Measurements from ENCODE around the gene CFAP77. TPM values are rescaled to one million over a fixed set of nuclear protein-coding genes. Genes with fewer than 3 reads are reported as not detected.

Gene CFAP77
- total RNA-seq, 2 experiments from 2014 or later: not detected

- Mint-ChIP-seq H3K36me3 (ENCODE audit: low read depth) (no peaks in the 10 kb centered on the region), H3K9me3 (no peaks in the 10 kb centered on the region), H3K27me3 (peaks cover 74% of the 10 kb centered on the region), H3K27ac (no peak overlapping the region), H3K4me3 (no peak overlapping the region), H3K4me1 (ENCODE audit: low read depth) (peaks cover 24% of the 10 kb centered on the region)
- DNase-seq (no peak), ATAC-seq (ENCODE audit: poor library complexity) (no peak)
- intact Hi-C loops (cut with DNase I, micrococcal nuclease): loop anchor here in 1 of 2 experiments (1.0 kb wide), 1 partner anchor 43 kb away; no protein-coding TSS in a partner anchor
- ChIA-PET CTCF (interaction anchor here (1.3 kb wide), 1 partner anchor 533 kb away, joined by 3 read pairs; no protein-coding TSS in a partner anchor), POLR2A (interaction anchor here (1.2 kb wide), 1 partner anchor 281 kb away, joined by 4 read pairs; no protein-coding TSS in a partner anchor)
- H3K4me1 ChIP-seq (ENCODE audit: insufficient read depth, low read length): peaks cover 29% of the 10 kb centered on the region
- peaks cover 0 to 4% of the 10 kb centered on the region in 2 experiments for H3K9me3 ChIP-seq (ENCODE audit: control insufficient read depth in 1 of 2, insufficient read depth in 1 of 2, low read length in 2 of 2)
- H3K27ac ChIP-seq (ENCODE audit: low read depth in 1 of 2, low read length in 2 of 2): no peak overlapping the region
- H3K36me3 ChIP-seq (ENCODE audit: insufficient read depth, low read length): no peaks in the 10 kb centered on the region
- H3K4me3 ChIP-seq (ENCODE audit: low read length): no peak overlapping the region
- peaks cover 18 to 30% of the 10 kb centered on the region in 2 experiments for H3K27me3 ChIP-seq (ENCODE audit: control insufficient read depth in 1 of 2, insufficient read depth in 2 of 2, low read length in 2 of 2)
- no peak for TF ChIP-seq CTCF (IDR thresholded peaks at IDR 0.05)
Measured at GRCh38 chr9:132488626-132489025, 78.6 kb downstream of the CFAP77 start.

- POLR2A ChIA-PET: no interaction called here
- H3K27ac Mint-ChIP-seq: no peak overlapping the region
Measured at GRCh38 chr9:132489536-132489935, 79.5 kb downstream of the CFAP77 start.

GRCh38 chr9:132494857-132495256 lies 84.8 kb downstream of the CFAP77 start:
- ATAC-seq (ENCODE audit: poor library complexity) (no peak), DNase-seq (no peak)
- H3K27me3 Mint-ChIP-seq: peaks cover 53% of the 10 kb centered on the region
- no peaks in the 10 kb centered on the region for H3K4me1 ChIP-seq (ENCODE audit: insufficient read depth, low read length)
- H3K4me3 ChIP-seq (ENCODE audit: low read length): no peak overlapping the region
- no peak overlapping the region for H3K27ac ChIP-seq (ENCODE audit: low read depth in 1 of 2, low read length in 2 of 2)
- intact Hi-C loops (cut with DNase I, micrococcal nuclease): no loop called here
- H3K27ac Mint-ChIP-seq: no peak overlapping the region
- H3K36me3 ChIP-seq (ENCODE audit: insufficient read depth, low read length): no peaks in the 10 kb centered on the region
- peaks cover 5 to 9% of the 10 kb centered on the region in 2 experiments for H3K27me3 ChIP-seq (ENCODE audit: control insufficient read depth in 1 of 2, insufficient read depth in 2 of 2, low read length in 2 of 2)
- H3K4me1 Mint-ChIP-seq (ENCODE audit: low read depth): no peaks in the 10 kb centered on the region
- H3K9me3 ChIP-seq (ENCODE audit: control insufficient read depth in 1 of 2, insufficient read depth in 1 of 2, low read length in 2 of 2): no peaks in the 10 kb centered on the region
- no peak for TF ChIP-seq CTCF (IDR thresholded peaks at IDR 0.05)
- CTCF ChIA-PET: no interaction called here
- H3K36me3 Mint-ChIP-seq (ENCODE audit: low read depth): no peaks in the 10 kb centered on the region
- no peaks in the 10 kb centered on the region for H3K9me3 Mint-ChIP-seq
- no peak overlapping the region for H3K4me3 Mint-ChIP-seq
- POLR2A ChIA-PET: no interaction called here

More at GRCh38 chr9:132489536-132489935, 79.5 kb downstream of the CFAP77 start:
- H3K27me3 Mint-ChIP-seq: peaks cover 74% of the 10 kb centered on the region
- intact Hi-C loops (cut with DNase I, micrococcal nuclease): no loop called here
- H3K27ac ChIP-seq (ENCODE audit: low read depth in 1 of 2, low read length in 2 of 2): no peak overlapping the region
- peaks cover 24% of the 10 kb centered on the region for H3K4me1 Mint-ChIP-seq (ENCODE audit: low read depth)
- no peaks in the 10 kb centered on the region for H3K9me3 Mint-ChIP-seq
- H3K4me1 ChIP-seq (ENCODE audit: insufficient read depth, low read length): peaks cover 29% of the 10 kb centered on the region
- H3K4me3 Mint-ChIP-seq: no peak overlapping the region
- peaks cover 0 to 4% of the 10 kb centered on the region in 2 experiments for H3K9me3 ChIP-seq (ENCODE audit: control insufficient read depth in 1 of 2, insufficient read depth in 1 of 2, low read length in 2 of 2)
- ATAC-seq (ENCODE audit: poor library complexity) (no peak), DNase-seq (no peak)
- peaks cover 18 to 27% of the 10 kb centered on the region in 2 experiments for H3K27me3 ChIP-seq (ENCODE audit: control insufficient read depth in 1 of 2, insufficient read depth in 2 of 2, low read length in 2 of 2)
- CTCF ChIA-PET: no interaction called here
- no peaks in the 10 kb centered on the region for H3K36me3 ChIP-seq (ENCODE audit: insufficient read depth, low read length)
- H3K4me3 ChIP-seq (ENCODE audit: low read length): no peak overlapping the region
- H3K36me3 Mint-ChIP-seq (ENCODE audit: low read depth): no peaks in the 10 kb centered on the region
- no peak for TF ChIP-seq CTCF (IDR thresholded peaks at IDR 0.05)
